GM12801 (cell line): ENCODE measurements around the gene MAP3K6.

Experiments
- CTCF ChIP-seq: IDR thresholded peaks from one replicate; pipeline ENCODE4 v1.5.1; 2011; ENCODE audit warnings: control low read depth; ENCODE audit not compliant: insufficient read length; ENCODE audit errors: extremely low read depth

Gene MAP3K6

GRCh38 chr1:27374362-27375086 lies 7.8 kb upstream of the MAP3K6 start, which contains the start of gene FCN3:
Gene FCN3, minus strand, starts transcription at chr1:27374824. Its CDS starts 6 bp downstream, at chr1:27374818.
- no peak for TF ChIP-seq CTCF

- TF ChIP-seq CTCF, result no peak
Observed at GRCh38 chr1:27372808-27373690, 6.3 kb upstream of the MAP3K6 start.

GRCh38 chr1:27372022-27372807 lies 5.5 kb upstream of the MAP3K6 start:
- TF ChIP-seq CTCF, result no peak

GRCh38 chr1:27368869-27369582 lies 2.3 kb upstream of the MAP3K6 start:
- TF ChIP-seq CTCF, result no peak

GRCh38 chr1:27367160-27367650 lies 444 bp upstream of the MAP3K6 start:
- no peak for TF ChIP-seq CTCF

- no peak for TF ChIP-seq CTCF
Observed at GRCh38 chr1:27366113-27366410, 699 bp downstream of the MAP3K6 start.
